ENCODE measurements around the gene NDUFS7.

- no peak for TF ChIP-seq TAF1 (IDR thresholded peaks at IDR 0.05; ENCODE audit: borderline replicate concordance, low read depth, low read length)
- TF ChIP-seq POLR2A (IDR thresholded peaks at IDR 0.05; ENCODE audit: low read depth, low read length) = no peak
- TF ChIP-seq POLR2AphosphoS5 (IDR thresholded peaks at IDR 0.05; ENCODE audit: low read depth, low read length) = no peak
Measured at GRCh38 chr19:1410789-1411188, 27.1 kb downstream of the NDUFS7 start.
